Keratinocyte (primary cell): Measurements from ENCODE around the gene OXT. TPM values are rescaled to one million over a fixed set of nuclear protein-coding genes. Genes with fewer than 3 reads are reported as not detected.

Experiments used
- DNase-seq: peaks from one replicate; pipeline ENCODE4 v3.0.0-alpha.2; 2011; ENCODE audit warnings: low read depth, missing footprints, low spot score
- FAIRE-seq: peaks from 2 replicates; lab custom pipeline; 2011; peaks lifted over from hg19 to GRCh38; lab: Jason Lieb, UNC
- H2AFZ ChIP-seq: 2 replicates; pipeline ENCODE4 v1.6.0; 2012; ENCODE audit warnings: low read length, control low read depth, inconsistent platforms; ENCODE audit not compliant: control insufficient read depth
- H3K27ac ChIP-seq: 2 replicates; pipeline ENCODE4 v1.5.1; 2011; ENCODE audit warnings: low read length; ENCODE audit not compliant: control insufficient read depth, insufficient read depth
- H3K27me3 ChIP-seq: 3 replicates; pipeline ENCODE4 v1.6.0; 2011; ENCODE audit warnings: low read length; ENCODE audit not compliant: control insufficient read depth, insufficient read depth; ENCODE audit errors: extremely low read depth
- H3K36me3 ChIP-seq, 2 experiments: 2 replicates in 1 of 2; 3 replicates in 1 of 2; pipeline ENCODE4 v1.5.1; 2011; ENCODE audit warnings: low read length in 2 of 2, mild to moderate bottlenecking in 1 of 2; ENCODE audit not compliant: control insufficient read depth in 2 of 2, insufficient read depth in 2 of 2; ENCODE audit errors: extremely low read depth in 1 of 2
- H3K4me1 ChIP-seq: 3 replicates; pipeline ENCODE4 v1.5.1; 2011; ENCODE audit warnings: low read length; ENCODE audit not compliant: control insufficient read depth, insufficient read depth; ENCODE audit errors: extremely low read depth
- H3K4me2 ChIP-seq: 3 replicates; pipeline ENCODE4 v1.6.0; 2011; ENCODE audit warnings: low read depth, low read length; ENCODE audit not compliant: control insufficient read depth, insufficient read depth; ENCODE audit errors: extremely low read depth
- H3K4me3 ChIP-seq, 3 experiments: fragments of 200-600 bp in 1 of 3; sonication (generic) in 1 of 3; 2 replicates in 2 of 3; 3 replicates in 1 of 3; pipeline ENCODE4 v1.5.1; 2011 to 2016; ENCODE audit warnings: low read length in 3 of 3, mild to moderate bottlenecking in 3 of 3, control low read depth in 2 of 3, inconsistent platforms in 1 of 3, low read depth in 1 of 3, mixed read lengths in 1 of 3, mixed run types in 1 of 3, moderate library complexity in 1 of 3; ENCODE audit not compliant: control insufficient read depth in 2 of 3, insufficient read depth in 2 of 3; ENCODE audit errors: extremely low read depth in 1 of 3
- H3K79me2 ChIP-seq: 2 replicates; pipeline ENCODE4 v1.6.0; 2012; ENCODE audit warnings: low read length; ENCODE audit not compliant: control insufficient read depth, insufficient read depth
- H3K9ac ChIP-seq: 3 replicates; pipeline ENCODE4 v1.6.0; 2011; ENCODE audit warnings: low read length; ENCODE audit not compliant: control insufficient read depth, insufficient read depth; ENCODE audit errors: extremely low read depth
- H3K9me1 ChIP-seq: 3 replicates; pipeline ENCODE4 v1.6.0; 2011; ENCODE audit warnings: low read length; ENCODE audit not compliant: control insufficient read depth, insufficient read depth; ENCODE audit errors: extremely low read depth
- H3K9me3 ChIP-seq: 2 replicates; pipeline ENCODE4 v1.5.1; 2012; ENCODE audit warnings: low read depth, low read length; ENCODE audit not compliant: control insufficient read depth
- H4K20me1 ChIP-seq: 3 replicates; pipeline ENCODE4 v1.6.0; 2011; ENCODE audit warnings: low read length; ENCODE audit not compliant: control insufficient read depth, insufficient read depth; ENCODE audit errors: extremely low read depth
- CTCF ChIP-seq, 3 experiments: IDR thresholded peaks in 1 of 3; conservative IDR thresholded peaks in 1 of 3; optimal IDR thresholded peaks in 1 of 3; 2 replicates in 2 of 3; 3 replicates in 1 of 3; pipeline versions ENCODE3 to v1.5.1; 2011; ENCODE audit warnings: low read length in 3 of 3, mild to moderate bottlenecking in 3 of 3, moderate library complexity in 2 of 3, control low read depth in 1 of 3, inconsistent platforms in 1 of 3; ENCODE audit not compliant: insufficient read depth in 2 of 3; ENCODE audit errors: extremely low read depth in 1 of 3
- EZH2 ChIP-seq: IDR thresholded peaks from one replicate; pipeline ENCODE4 v1.6.1; 2012; ENCODE audit warnings: inconsistent platforms, mild to moderate bottlenecking, low read length, moderate library complexity
- dilution Hi-C: fragments of 300-500 bp; cut with MboI; formaldehyde crosslinking; loops from one replicate; pipeline ENCODE4 v1.7.0; 2020; ENCODE audit warnings: low sequenced_read_pairs; ENCODE audit not compliant: extremely low pct_ligation_motif_present
- polyA plus RNA-seq, 5 experiments: library from polyadenylated mRNA; depleted of rRNA in 3 of 5; stranded (reverse) in 3 of 5; stranded (forward) in 1 of 5; unstranded in 1 of 5; fragments of >200 nt; gene quantifications; 1 replicate in 1 of 5; 2 replicates in 3 of 5; 3 replicates in 1 of 5; pipeline versions ENCODE4 v1.2.1 to v1.2.3, GENCODE V29; 2011 to 2012; ENCODE audit warnings: missing spikeins in 2 of 5, low read depth in 1 of 5, low replicate concordance in 1 of 5

Gene OXT
- polyA plus RNA-seq, 1 donor (not counting 4 experiments of a cell fraction or from before 2014, with no cell fraction given): not detected

GRCh38 chr20:3040086-3040485 lies 31.3 kb upstream of the OXT start:
- FAIRE-seq: no peak
- H3K9me3 ChIP-seq: no peaks in the 10 kb centered on the region
- H3K27ac ChIP-seq: no peak overlapping the region
- H3K9me1 ChIP-seq: no peaks in the 10 kb centered on the region
- H3K9ac ChIP-seq: no peak overlapping the region
- dilution Hi-C loops: no loop called here
- H4K20me1 ChIP-seq: no peaks in the 10 kb centered on the region
- H2AFZ ChIP-seq: no peak overlapping the region
- H3K36me3 ChIP-seq: peaks cover 30 to 39% of the 10 kb centered on the region in 2 experiments
- no peak for TF ChIP-seq CTCF (optimal IDR thresholded peaks at IDR 0.05 in 1 of 3, IDR thresholded peaks at IDR 0.05 in 1 of 3, conservative IDR thresholded peaks at IDR 0.05 in 1 of 3; ENCODE audit: extremely low read depth in 1 of 3, insufficient read depth in 2 of 3, low read length in 3 of 3)
- DNase-seq: no peak
- H3K27me3 ChIP-seq: no peaks in the 10 kb centered on the region
- H3K4me2 ChIP-seq: no peak overlapping the region
- H3K79me2 ChIP-seq: no peaks in the 10 kb centered on the region
- H3K4me3 ChIP-seq: no peak overlapping the region
- no peaks in the 10 kb centered on the region for H3K4me1 ChIP-seq

GRCh38 chr20:3041854-3042409 lies 29.5 kb upstream of the OXT start:
- DNase-seq: no peak
- Histone ChIP-seq H3K27me3 (no peaks in the 10 kb centered on the region), H3K79me2 (peaks cover 5% of the 10 kb centered on the region), H4K20me1 (no peaks in the 10 kb centered on the region), H3K9ac (no peak overlapping the region), H3K9me1 (no peaks in the 10 kb centered on the region), H3K9me3 (no peaks in the 10 kb centered on the region), H3K4me1 (no peaks in the 10 kb centered on the region), H2AFZ (no peak overlapping the region), H3K27ac (no peak overlapping the region), H3K4me2 (no peak overlapping the region), H3K4me3 (no peak overlapping the region), H3K36me3 (peaks cover 13 to 24% of the 10 kb centered on the region in 2 experiments)
- no peak for TF ChIP-seq CTCF (optimal IDR thresholded peaks at IDR 0.05 in 1 of 3, IDR thresholded peaks at IDR 0.05 in 1 of 3, conservative IDR thresholded peaks at IDR 0.05 in 1 of 3; ENCODE audit: extremely low read depth in 1 of 3, insufficient read depth in 2 of 3, low read length in 3 of 3)
- TF ChIP-seq EZH2: no peak
- dilution Hi-C loops: no loop called here
- no peak for FAIRE-seq
